ENCODE data around the gene CASS4. TPM values are rescaled to one million over a fixed set of nuclear protein-coding genes. Genes with fewer than 3 reads are reported as not detected.

Gene CASS4
- total and polyA plus RNA-seq, 7 experiments from 2014 or later = 6.8 to 16.9 (median 11.5) TPM

DNA sequence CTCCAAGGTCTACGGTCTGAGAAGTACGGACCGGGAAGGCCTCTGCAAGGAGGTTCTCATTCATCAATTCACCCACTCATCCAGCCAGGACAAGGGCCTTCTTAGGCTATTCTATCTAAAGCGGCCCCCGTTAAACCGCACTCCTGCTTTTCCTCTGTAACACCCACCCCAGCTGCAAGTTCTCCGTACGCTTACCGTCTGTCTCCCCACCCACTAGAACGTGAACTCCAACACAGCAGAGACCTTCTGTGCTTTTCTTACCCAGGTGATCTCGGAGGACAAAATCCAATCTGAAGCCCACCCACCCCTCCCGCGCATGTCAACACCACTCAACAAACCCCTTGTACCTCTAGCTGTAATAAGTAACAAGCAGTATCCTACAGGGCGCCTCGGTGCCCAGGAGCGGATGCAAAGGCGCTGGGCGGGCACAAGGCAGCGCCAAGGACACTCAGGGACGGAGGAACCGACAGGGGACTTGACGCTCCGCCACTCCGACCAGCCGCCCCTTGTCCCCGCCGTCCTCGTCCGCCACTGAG lies 20.4 kb upstream of the CASS4 start:
- peaks cover 0 to 19% (median 2%) of the 10 kb centered on the region in 3 experiments for H3K36me3 ChIP-seq (ENCODE audit: control insufficient read depth in 2 of 3, insufficient read depth in 3 of 3, low read length in 3 of 3)
- no peaks in the 10 kb centered on the region for H3K27me3 ChIP-seq (ENCODE audit: control insufficient read depth in 2 of 2, insufficient read depth in 2 of 2, low read length in 2 of 2)
- peaks cover 8 to 51% (median 31%) of the 10 kb centered on the region in 7 donors for H3K4me1 Mint-ChIP-seq
- H3K9me3 Mint-ChIP-seq = no peaks in the 10 kb centered on the region
- POLR2A ChIA-PET = interaction anchor here (0.6 to 2.8 kb wide), 10 partner anchors 10 to 1001 kb away, joined by 3 to 27 read pairs (median 6); partner anchors contain the start of genes CASS4, FAM210B and RTF2
- no peaks in the 10 kb centered on the region for H3K9me3 ChIP-seq (ENCODE audit: control insufficient read depth in 2 of 3, low read length in 3 of 3)
- no peak overlapping the region for H3K27ac Mint-ChIP-seq
- H3K36me3 Mint-ChIP-seq = peaks cover 4 to 32% (median 12%) of the 10 kb centered on the region in 5 donors
- H3K27me3 Mint-ChIP-seq = no peaks in the 10 kb centered on the region
- H3K4me1 ChIP-seq (ENCODE audit: control insufficient read depth in 2 of 2, insufficient read depth in 2 of 2, low read length in 2 of 2) = peaks cover 17 to 19% of the 10 kb centered on the region in 2 donors
- ATAC-seq = peak; percentile 15
- H3K27ac ChIP-seq (ENCODE audit: low read depth, low read length) = peak overlapping the region; percentile 83
- CTCF ChIA-PET = no interaction called here
- peak overlapping the region; percentile 92 for H3K4me3 ChIP-seq (ENCODE audit: low read length)
- intact Hi-C loops (cut with micrococcal nuclease) = loop anchor here (1.0 kb wide), 5 partner anchors 9 to 77 kb away; partner anchors contain the start of genes CASS4 (in 2 of the 2), FAM210B (in 2 of the 2) and RTF2 (in 2 of the 2)
- no peak for DNase-seq
- no peak overlapping the region for H3K4me3 Mint-ChIP-seq

DNA sequence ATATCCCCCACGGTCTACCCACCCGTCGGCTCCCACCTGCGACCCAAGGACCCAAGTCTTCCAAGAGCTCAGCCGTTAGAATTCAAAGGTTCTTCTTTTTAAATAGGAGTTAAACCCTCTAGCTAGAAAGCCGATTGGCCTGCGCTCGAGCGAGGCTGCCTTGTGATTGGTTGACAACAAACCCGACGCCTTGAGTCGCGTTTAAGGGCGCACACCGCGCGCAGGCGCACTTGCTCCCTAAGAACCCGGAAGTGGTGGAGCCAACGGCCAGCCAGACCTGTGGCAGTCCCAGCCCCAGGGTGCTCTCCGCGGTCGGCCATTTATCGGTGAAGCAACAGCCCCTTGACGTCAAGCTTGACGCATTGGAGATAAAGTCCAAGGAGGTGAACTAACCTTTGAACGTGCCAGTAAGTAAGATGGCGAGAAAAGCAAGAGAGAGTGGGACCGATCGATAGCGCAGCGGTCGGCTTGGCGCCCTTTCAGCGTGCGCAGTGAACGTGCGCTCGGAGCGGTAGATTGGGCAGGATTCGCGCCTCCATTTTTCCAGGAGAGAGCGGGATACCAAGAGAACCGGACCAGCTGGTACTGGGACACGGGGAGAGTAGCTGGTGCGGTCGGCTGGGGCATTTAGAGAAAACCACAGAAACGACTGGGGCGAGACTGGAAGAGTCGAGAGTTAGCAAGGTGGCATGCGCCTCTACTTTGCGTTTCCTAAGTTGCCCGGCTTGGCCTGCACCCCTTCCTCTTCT lies 19.8 kb upstream of the CASS4 start, which contains the start of the genes AURKA and CSTF1:
AURKA (minus strand) TSS at position 84 of the 749 bp plus-strand sequence. CDS start 4,018 bp downstream, outside the sequence.
CSTF1 (plus strand) TSS at position 514 of the 749 bp plus-strand sequence. CDS start 2,908 bp downstream, outside the sequence.
- Histone ChIP-seq H3K36me3 (ENCODE audit: control insufficient read depth in 2 of 3, insufficient read depth in 3 of 3, low read length in 3 of 3) (peaks cover 6 to 26% (median 8%) of the 10 kb centered on the region in 3 experiments), H3K9me3 (ENCODE audit: control insufficient read depth in 2 of 3, low read length in 3 of 3) (no peaks in the 10 kb centered on the region), H3K27me3 (ENCODE audit: control insufficient read depth in 2 of 2, insufficient read depth in 2 of 2, low read length in 2 of 2) (no peaks in the 10 kb centered on the region), H3K4me1 (ENCODE audit: control insufficient read depth in 2 of 2, insufficient read depth in 2 of 2, low read length in 2 of 2) (peaks cover 17 to 19% of the 10 kb centered on the region in 2 donors), H3K27ac (ENCODE audit: low read depth, low read length) (peak within 1 kb of the TSS; percentile 83), H3K4me3 (ENCODE audit: low read length) (peak within 1 kb of the TSS; percentile 92)
- Mint-ChIP-seq H3K4me1 (peaks cover 8 to 51% (median 31%) of the 10 kb centered on the region in 7 donors), H3K27ac (peak within 1 kb of the TSS in 4 of 9 donors; percentile 2 to 91 (median 32)), H3K27me3 (no peaks in the 10 kb centered on the region), H3K4me3 (peak within 1 kb of the TSS in 3 of 10 donors; percentile 52 to 82 (median 69)), H3K9me3 (no peaks in the 10 kb centered on the region), H3K36me3 (peaks cover 6 to 35% (median 16%) of the 10 kb centered on the region in 5 donors)
- peak; percentile 92 for ATAC-seq
- intact Hi-C loops (cut with micrococcal nuclease) = loop anchor here (1.0 kb wide), 5 partner anchors 8 to 76 kb away; partner anchors contain the start of genes CASS4 (in 2 of the 2), FAM210B (in 2 of the 2) and RTF2 (in 2 of the 2)
- CTCF ChIA-PET = interaction anchor here (1.2 kb wide), 1 partner anchor 14 kb away, joined by 5 read pairs; no protein-coding TSS in a partner anchor
- POLR2A ChIA-PET = interaction anchor here (0.5 to 2.8 kb wide), 13 partner anchors 11 to 1000 kb away, joined by 3 to 27 read pairs (median 5); partner anchors contain the start of genes CASS4, FAM210B and RTF2
- peak; percentile 98 to 99 (median 99) for DNase-seq

- Mint-ChIP-seq H3K27me3 (no peaks in the 10 kb centered on the region), H3K36me3 (peaks cover 6 to 40% (median 19%) of the 10 kb centered on the region in 5 donors), H3K4me3 (no peak overlapping the region), H3K27ac (peak overlapping the region in 1 of 9 donors; percentile 91), H3K9me3 (no peaks in the 10 kb centered on the region), H3K4me1 (peaks cover 8 to 51% (median 31%) of the 10 kb centered on the region in 7 donors)
- H3K36me3 ChIP-seq (ENCODE audit: control insufficient read depth in 2 of 3, insufficient read depth in 3 of 3, low read length in 3 of 3) = peaks cover 6 to 32% (median 15%) of the 10 kb centered on the region in 3 experiments
- ATAC-seq (peak; percentile 3), DNase-seq (peak in 7 of 9 donors; percentile 27 to 56 (median 44))
- no peaks in the 10 kb centered on the region for H3K9me3 ChIP-seq (ENCODE audit: control insufficient read depth in 2 of 3, low read length in 3 of 3)
- peak overlapping the region; percentile 92 for H3K4me3 ChIP-seq (ENCODE audit: low read length)
- H3K4me1 ChIP-seq (ENCODE audit: control insufficient read depth in 2 of 2, insufficient read depth in 2 of 2, low read length in 2 of 2) = peaks cover 17 to 19% of the 10 kb centered on the region in 2 donors
- H3K27me3 ChIP-seq (ENCODE audit: control insufficient read depth in 2 of 2, insufficient read depth in 2 of 2, low read length in 2 of 2) = no peaks in the 10 kb centered on the region
- ChIA-PET CTCF (interaction anchor here (0.5 to 1.2 kb wide), 4 partner anchors 13 to 111 kb away, joined by 3 to 5 read pairs (median 3); no protein-coding TSS in a partner anchor), POLR2A (interaction anchor here (0.5 to 2.8 kb wide), 13 partner anchors 16 to 999 kb away, joined by 3 to 27 read pairs (median 5); partner anchors contain the start of genes CASS4, FAM210B and RTF2)
- intact Hi-C loops (cut with micrococcal nuclease) = loop anchor here (1.0 kb wide), 5 partner anchors 7 to 75 kb away; partner anchors contain the start of genes CASS4 (in 2 of the 2), FAM210B (in 2 of the 2) and RTF2 (in 2 of the 2)
- H3K27ac ChIP-seq (ENCODE audit: low read depth, low read length) = peak overlapping the region; percentile 83
Observed at GRCh38 chr20:56392881-56393482, 19.1 kb upstream of the CASS4 start.

DNA sequence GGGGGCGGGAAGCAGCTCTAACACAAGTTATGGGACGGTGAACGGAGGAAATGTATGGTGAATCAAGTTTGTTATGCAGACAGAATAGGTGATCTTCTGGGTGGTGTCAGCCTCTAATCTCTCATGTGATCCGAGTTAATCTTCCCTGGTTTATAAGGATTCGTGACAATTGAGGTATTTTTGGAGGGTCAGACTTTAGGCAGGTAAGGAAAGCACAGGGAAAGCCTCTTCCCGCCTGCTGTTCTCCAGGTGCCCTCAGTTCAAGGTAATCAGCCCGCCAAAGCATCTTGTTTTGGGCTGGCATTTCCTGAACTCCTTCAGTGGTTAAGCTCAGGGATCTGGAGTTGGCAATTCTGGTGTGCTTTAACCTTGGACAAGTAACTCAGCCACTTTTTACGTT lies 18.4 kb upstream of the CASS4 start:
- ATAC-seq (no peak), DNase-seq (no peak)
- CTCF ChIA-PET = interaction anchor here (0.5 to 1.2 kb wide), 4 partner anchors 13 to 110 kb away, joined by 3 to 5 read pairs (median 3); no protein-coding TSS in a partner anchor
- H3K27me3 ChIP-seq (ENCODE audit: control insufficient read depth in 2 of 2, insufficient read depth in 2 of 2, low read length in 2 of 2) = no peaks in the 10 kb centered on the region
- H3K36me3 ChIP-seq (ENCODE audit: control insufficient read depth in 2 of 3, insufficient read depth in 3 of 3, low read length in 3 of 3) = peaks cover 6 to 39% (median 16%) of the 10 kb centered on the region in 3 experiments
- peak overlapping the region; percentile 92 for H3K4me3 ChIP-seq (ENCODE audit: low read length)
- Mint-ChIP-seq H3K27me3 (no peaks in the 10 kb centered on the region), H3K9me3 (no peaks in the 10 kb centered on the region), H3K4me3 (no peak overlapping the region), H3K36me3 (peaks cover 6 to 40% (median 19%) of the 10 kb centered on the region in 5 donors), H3K27ac (peak overlapping the region in 1 of 9 donors; percentile 91), H3K4me1 (peaks cover 8 to 48% (median 31%) of the 10 kb centered on the region in 7 donors)
- H3K27ac ChIP-seq (ENCODE audit: low read depth, low read length) = peak overlapping the region; percentile 83
- H3K4me1 ChIP-seq (ENCODE audit: control insufficient read depth in 2 of 2, insufficient read depth in 2 of 2, low read length in 2 of 2) = peaks cover 17 to 19% of the 10 kb centered on the region in 2 donors
- no peaks in the 10 kb centered on the region for H3K9me3 ChIP-seq (ENCODE audit: control insufficient read depth in 2 of 3, low read length in 3 of 3)
- POLR2A ChIA-PET = interaction anchor here (0.8 to 2.8 kb wide), 10 partner anchors 16 to 91 kb away, joined by 3 to 27 read pairs (median 6); partner anchors contain the start of genes CASS4, FAM210B and RTF2
- intact Hi-C loops (cut with micrococcal nuclease) = no loop called here

GRCh38 chr20:56395166-56395565 lies 16.9 kb upstream of the CASS4 start:
- ATAC-seq (no peak), DNase-seq (no peak)
- Histone ChIP-seq H3K9me3 (ENCODE audit: control insufficient read depth in 2 of 3, low read length in 3 of 3) (no peaks in the 10 kb centered on the region), H3K4me3 (ENCODE audit: low read length) (no peak overlapping the region), H3K27me3 (ENCODE audit: control insufficient read depth in 2 of 2, insufficient read depth in 2 of 2, low read length in 2 of 2) (no peaks in the 10 kb centered on the region), H3K36me3 (ENCODE audit: control insufficient read depth in 2 of 3, insufficient read depth in 3 of 3, low read length in 3 of 3) (peaks cover 14 to 53% (median 25%) of the 10 kb centered on the region in 3 experiments), H3K27ac (ENCODE audit: low read depth, low read length) (no peak overlapping the region), H3K4me1 (ENCODE audit: control insufficient read depth in 2 of 2, insufficient read depth in 2 of 2, low read length in 2 of 2) (peaks cover 18 to 24% of the 10 kb centered on the region in 2 donors)
- CTCF ChIA-PET = interaction anchor here (0.9 to 1.2 kb wide), 3 partner anchors 11 to 89 kb away, joined by 3 to 5 read pairs (median 4); partner anchors contain the start of gene CASS4
- Mint-ChIP-seq H3K36me3 (peaks cover 11 to 36% (median 24%) of the 10 kb centered on the region in 5 donors), H3K27ac (peak overlapping the region in 6 of 9 donors; percentile 7 to 81 (median 48)), H3K9me3 (no peaks in the 10 kb centered on the region), H3K4me3 (no peak overlapping the region), H3K27me3 (no peaks in the 10 kb centered on the region), H3K4me1 (peaks cover 8 to 45% (median 35%) of the 10 kb centered on the region in 7 donors)
- intact Hi-C loops (cut with micrococcal nuclease) = no loop called here
- POLR2A ChIA-PET = interaction anchor here (0.8 kb wide), 1 partner anchor 17 kb away, joined by 4 read pairs; the partner anchor contains the start of gene CASS4
